ENCODE results near the gene SPSB2. TPM values are rescaled to one million over a fixed set of nuclear protein-coding genes. Genes with fewer than 3 reads are reported as not detected.
"Not testable (repeated sequence)": the region's sequence is repeated elsewhere in the genome, so short reads cannot be mapped to it uniquely, and the experiment has no call there.

SPSB2 gene
- total and polyA plus RNA-seq, 9 of the 15 experiments (the other 6 are each of a cell fraction or from before 2014, with no cell fraction given), result 0.10 to 10.6 (median 1.9) TPM

GRCh38 chr12:6879824-6880223 is 6.7 kb upstream of the SPSB2 start:
- POLR2A ChIA-PET, result interaction anchor here (0.7 to 2.2 kb wide), 5 partner anchors 9 to 45 kb away, joined by 3 to 8 read pairs (median 3); no protein-coding TSS in a partner anchor
- H4K20me1 ChIP-seq (replicated peaks; ENCODE audit: control insufficient read depth, insufficient read depth, low read length); DNase-seq (ENCODE audit: extremely low read depth in 1 of 4, low spot score in 3 of 4); H2AFZ ChIP-seq (ENCODE audit: low read depth, low read length); in situ Hi-C loops (cut with MboI); intact Hi-C loops (cut with micrococcal nuclease); H3K79me2 ChIP-seq (ENCODE audit: control insufficient read depth, insufficient read depth, low read length); H3K9me3 ChIP-seq (replicated peaks; ENCODE audit: control insufficient read depth, insufficient read depth, low read depth, low read length); H3K9ac ChIP-seq (ENCODE audit: insufficient read depth in 1 of 2, low read depth in 2 of 2, low read length in 2 of 2); H3K4me3 ChIP-seq; CTCF ChIA-PET (ENCODE audit: low intra/inter-chr PET ratio); H3K9me1 ChIP-seq (ENCODE audit: control insufficient read depth, insufficient read depth, low read length); H3K4me2 ChIP-seq (ENCODE audit: insufficient read depth, low read length); ATAC-seq; H3K27ac ChIP-seq (ENCODE audit: extremely low read depth, low read depth, low read length); H3K4me1 ChIP-seq (replicated peaks in 1 of 2; ENCODE audit: control insufficient read depth in 2 of 2, insufficient read depth in 2 of 2, low read length in 2 of 2); H3K27me3 ChIP-seq (ENCODE audit: control insufficient read depth in 2 of 2, insufficient read depth in 2 of 2, low read length in 2 of 2); FAIRE-seq; BruUV-seq (replicated peaks): not testable (repeated sequence)
- WGBS (ENCODE audit: insufficient coverage, low coverage, missing lambda C conversion rate), result 82% methylated on average over 5 of the region's 11 CpGs
- peaks cover 19% of the 10 kb centered on the region; the same call in 2 of the 3 replicates for H3K36me3 ChIP-seq (ENCODE audit: control insufficient read depth, insufficient read depth, low read length)

DNA sequence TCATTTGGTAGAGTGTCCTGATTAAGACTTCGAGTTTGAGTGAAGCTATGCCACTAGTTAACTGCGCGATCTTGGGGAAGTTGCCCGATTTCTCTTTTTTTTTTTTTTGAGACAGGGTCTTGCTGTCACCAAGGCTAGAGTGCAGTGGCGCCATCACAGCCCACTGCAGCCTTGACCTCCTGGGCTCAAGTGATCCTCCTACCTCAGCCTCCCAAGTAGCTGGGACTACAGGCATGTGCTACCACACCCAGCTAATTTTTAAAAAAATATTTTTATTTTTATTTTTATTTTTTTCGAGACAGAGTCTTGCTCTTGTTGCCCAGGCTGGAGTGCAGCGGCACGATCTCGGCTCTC is 889 bp upstream of the SPSB2 start:
- Histone ChIP-seq H3K9ac (ENCODE audit: insufficient read depth in 1 of 2, low read depth in 2 of 2, low read length in 2 of 2) (peak overlapping the region; percentile 83 to 94; a peak in 3 of 4 replicates), H3K4me3 (peak overlapping the region; percentile 73), H3K4me1 (replicated peaks in 1 of 2; ENCODE audit: control insufficient read depth in 2 of 2, insufficient read depth in 2 of 2, low read length in 2 of 2) (peaks cover 25 to 41% of the 10 kb centered on the region in 2 experiments; a peak in 4 of 5 replicates), H4K20me1 (replicated peaks; ENCODE audit: control insufficient read depth, insufficient read depth, low read length) (peaks cover 37% of the 10 kb centered on the region), H3K4me2 (ENCODE audit: insufficient read depth, low read length) (peak overlapping the region; percentile 95), H2AFZ (ENCODE audit: low read depth, low read length) (peak overlapping the region; percentile 94), H3K79me2 (ENCODE audit: control insufficient read depth, insufficient read depth, low read length) (peaks cover 42% of the 10 kb centered on the region), H3K27ac (ENCODE audit: extremely low read depth, low read depth, low read length) (peak overlapping the region; percentile 73), H3K36me3 (ENCODE audit: control insufficient read depth, insufficient read depth, low read length) (peaks cover 39% of the 10 kb centered on the region)
- H3K27me3 ChIP-seq (ENCODE audit: control insufficient read depth in 2 of 2, insufficient read depth in 2 of 2, low read length in 2 of 2); H3K9me3 ChIP-seq (replicated peaks; ENCODE audit: control insufficient read depth, insufficient read depth, low read depth, low read length); in situ Hi-C loops (cut with MboI); FAIRE-seq; intact Hi-C loops (cut with micrococcal nuclease); BruUV-seq (replicated peaks); H3K9me1 ChIP-seq (ENCODE audit: control insufficient read depth, insufficient read depth, low read length); CTCF ChIA-PET (ENCODE audit: low intra/inter-chr PET ratio); DNase-seq (ENCODE audit: extremely low read depth in 1 of 4, low spot score in 3 of 4); ATAC-seq: not testable (repeated sequence)
- POLR2A ChIA-PET, result interaction anchor here (0.5 to 3.0 kb wide), 7 partner anchors 11 to 537 kb away, joined by 3 to 17 read pairs (median 3); partner anchors contain the start of genes C12orf57, CDCA3 and RNU7-1
- WGBS (ENCODE audit: insufficient coverage, low coverage, missing lambda C conversion rate), result 76% methylated on average over 4 of the region's 9 CpGs

Measured in K562 (cell line).